ENCODE data around the gene APOB.

GRCh38 chr2:20994130-20994529 lies 49.7 kb downstream of the APOB start:
- TF ChIP-seq GATA3 (IDR thresholded peaks at IDR 0.05; ENCODE audit: low read depth, low read length) (no peak), GATA2 (IDR thresholded peaks at IDR 0.05; ENCODE audit: low read depth, low read length) (no peak)
